Measurements from ENCODE around the gene TP53TG5. TPM values are rescaled to one million over a fixed set of nuclear protein-coding genes. Genes with fewer than 3 reads are reported as not detected.

TP53TG5 gene
- total RNA-seq, 8 experiments from 2014 or later, result 0.81 to 1.8 (median 1.3) TPM

DNA sequence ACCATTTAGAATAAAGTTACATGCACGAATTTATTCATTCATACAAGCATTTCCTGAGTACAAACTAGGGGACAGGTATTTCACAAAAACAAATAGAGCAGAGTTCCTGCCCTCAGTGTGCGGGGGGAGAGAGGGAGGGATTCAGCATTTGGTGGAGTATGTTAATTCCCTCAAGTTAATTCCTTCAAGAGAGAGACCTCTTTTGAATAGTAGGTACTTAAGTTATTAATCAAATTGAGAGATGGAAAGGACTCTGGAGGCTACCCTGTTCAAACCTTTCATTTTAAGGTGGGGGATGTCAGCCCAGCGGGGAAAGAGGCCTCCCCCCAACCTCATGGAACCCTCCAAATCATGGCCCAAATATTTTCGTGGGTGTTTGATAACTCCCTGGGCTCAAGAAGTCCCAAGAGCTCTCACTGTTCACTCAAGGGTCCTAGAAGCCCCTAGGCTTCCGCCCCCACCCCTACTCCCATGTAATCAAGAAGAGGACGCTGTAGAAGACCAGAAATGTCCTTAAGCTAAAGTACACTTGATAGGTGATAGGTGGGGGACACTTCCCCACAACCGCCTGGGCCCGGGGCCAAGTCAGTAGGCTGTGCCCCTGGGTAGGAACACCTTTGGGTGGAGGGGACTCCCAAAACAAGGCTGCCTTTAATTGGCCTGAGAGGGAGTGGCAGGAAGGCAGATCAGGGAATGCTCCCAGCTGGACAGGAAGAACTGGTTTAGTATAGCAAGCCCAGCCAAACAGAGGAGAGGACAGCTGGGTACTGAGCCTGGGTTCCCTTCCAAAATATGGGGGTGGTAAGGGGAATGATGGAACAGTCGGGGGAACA is 32.8 kb downstream of the TP53TG5 start:
- in situ Hi-C loops (cut with MboI; ENCODE audit: low pct_unique_long_range_greater_than_20kb in 2 of 9, low sequenced_read_pairs in 9 of 9, unreplicated experiment in 9 of 9), result no loop called here
- Histone ChIP-seq H3K27ac (no peak overlapping the region), H3K4me1 (replicated peaks in 1 of 2) (peaks cover 12 to 42% of the 10 kb centered on the region in 2 donors), H3K4me3 (no peak overlapping the region)
- WGBS, 10 experiments, result 38 to 86% (median 66%) methylated on average over 1 to 7 of the region's 9 CpGs; no CpG with 5 or more reads in 2 of the 10 experiments
- ATAC-seq (replicated peaks in 6 of 8), result no peak

- in situ Hi-C loops (cut with MboI; ENCODE audit: low pct_unique_long_range_greater_than_20kb in 2 of 9, low sequenced_read_pairs in 9 of 9, unreplicated experiment in 9 of 9), result no loop called here
- Histone ChIP-seq H3K4me3 (no peak overlapping the region), H3K27ac (no peak overlapping the region), H3K4me1 (replicated peaks in 1 of 2) (peaks cover 12 to 42% of the 10 kb centered on the region in 2 donors)
- ATAC-seq (replicated peaks in 6 of 8), result peak in 7 of 8 experiments; percentile 7 to 65 (median 32)
- 10 to 100% (median 49%) methylated on average over 1 to 7 of the region's 9 CpGs; no CpG with 5 or more reads in 2 of the 10 experiments for WGBS, 10 experiments
Measured at GRCh38 chr20:45344168-45344860, 33.8 kb downstream of the TP53TG5 start.

GRCh38 chr20:45343532-45344167 is 34.5 kb downstream of the TP53TG5 start:
- 56 to 80% (median 60%) methylated on average over 2 to 3 of the region's 6 CpGs; no CpG with 5 or more reads in 5 of the 10 experiments for WGBS, 10 experiments

DNA sequence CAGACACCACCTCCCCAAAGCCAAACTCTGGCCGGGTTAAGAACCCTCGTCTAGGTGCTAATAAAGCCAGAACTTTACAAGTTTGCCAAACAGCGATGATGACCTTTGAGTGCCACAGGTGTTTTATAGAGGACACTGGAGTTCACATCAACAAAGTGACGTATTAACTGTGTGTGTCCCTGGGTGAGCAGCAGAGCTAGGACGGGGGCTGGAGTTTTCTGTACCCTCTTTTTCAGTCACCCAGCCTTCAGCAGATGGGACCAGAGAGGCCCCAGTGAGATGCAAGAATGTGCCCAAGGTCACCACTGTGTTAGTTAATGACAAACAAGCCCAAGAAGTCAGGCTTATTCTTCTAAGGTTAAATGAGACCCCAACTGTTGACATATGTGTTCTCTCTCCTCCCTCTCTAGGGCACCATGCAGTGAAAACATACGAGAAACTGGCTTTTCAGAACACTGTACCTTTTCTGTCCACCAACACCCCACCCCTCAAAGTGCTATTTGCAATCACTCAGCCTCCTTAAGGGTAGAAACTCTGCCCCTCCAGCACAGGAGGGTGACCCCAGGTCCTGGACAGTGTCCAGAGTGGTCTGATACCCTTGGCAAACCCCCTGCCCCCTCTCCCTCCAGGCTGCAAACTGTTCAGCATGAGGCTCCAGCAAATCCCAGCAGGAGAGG is 35.1 kb downstream of the TP53TG5 start:
- no peak for ATAC-seq (replicated peaks in 6 of 8)
- in situ Hi-C loops (cut with MboI; ENCODE audit: low pct_unique_long_range_greater_than_20kb in 2 of 9, low sequenced_read_pairs in 9 of 9, unreplicated experiment in 9 of 9), result no loop called here
- 42 to 100% (median 58%) methylated on average over 1 to 6 of the region's 6 CpGs; no CpG with 5 or more reads in 2 of the 10 experiments for WGBS, 10 experiments
- peaks cover 12 to 38% of the 10 kb centered on the region in 2 donors for H3K4me1 ChIP-seq (replicated peaks in 1 of 2)
- no peak overlapping the region for H3K4me3 ChIP-seq
- no peak overlapping the region for H3K27ac ChIP-seq

More at GRCh38 chr20:45343532-45344167, 34.5 kb downstream of the TP53TG5 start:
- no peak overlapping the region for H3K27ac ChIP-seq
- in situ Hi-C loops (cut with MboI; ENCODE audit: low pct_unique_long_range_greater_than_20kb in 2 of 9, low sequenced_read_pairs in 9 of 9, unreplicated experiment in 9 of 9), result no loop called here
- H3K4me1 ChIP-seq (replicated peaks in 1 of 2), result peaks cover 12 to 41% of the 10 kb centered on the region in 2 donors
- ATAC-seq (replicated peaks in 6 of 8), result peak in 3 of 8 experiments; percentile 4 to 35 (median 5)
- H3K4me3 ChIP-seq, result no peak overlapping the region

DNA sequence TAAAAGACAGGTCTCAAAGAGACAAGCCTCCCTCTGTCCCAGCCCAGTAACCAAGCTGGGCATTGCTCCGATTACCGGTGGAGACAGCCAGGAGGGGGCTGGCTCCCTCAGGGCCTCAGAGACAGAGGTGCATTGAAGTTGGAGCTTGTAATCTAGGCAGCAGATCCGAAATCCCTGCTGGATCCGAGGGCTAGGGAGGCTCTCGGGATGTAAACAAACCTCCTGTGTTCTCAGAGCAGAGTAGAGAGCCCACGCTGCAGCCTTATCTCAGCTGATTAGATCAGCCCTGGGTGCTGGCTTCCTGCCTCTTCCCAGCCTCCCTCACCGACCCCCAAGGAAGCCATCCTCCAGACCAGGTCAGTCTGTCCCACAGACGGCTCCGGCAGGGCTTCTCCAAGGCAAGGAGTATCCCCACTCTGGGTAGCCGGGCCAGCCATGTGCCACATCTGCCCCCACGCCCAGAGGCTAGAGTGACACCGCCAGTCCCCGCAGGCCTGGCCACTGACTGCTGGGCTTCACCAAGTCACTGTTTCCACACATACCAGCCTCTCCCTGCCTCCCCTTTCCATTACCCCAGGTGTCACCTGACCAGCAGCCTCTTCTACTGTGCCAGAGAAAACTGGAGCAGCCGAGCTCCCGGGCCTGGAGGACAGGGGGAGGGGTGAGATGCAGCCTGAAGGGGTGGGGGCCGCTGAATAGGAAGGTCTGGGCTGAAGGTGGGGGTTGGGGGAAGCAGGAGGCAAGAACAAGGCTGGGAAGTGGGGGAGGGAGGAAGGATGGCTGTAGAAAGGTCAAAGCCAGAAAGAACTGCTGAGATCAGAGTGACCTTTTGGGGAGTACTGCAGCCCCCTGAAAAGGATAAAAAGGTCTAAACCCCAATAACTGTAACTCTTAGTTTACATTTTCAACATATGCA is 35.9 kb downstream of the TP53TG5 start:
- peak overlapping the region in 1 of 5 donors; percentile 7 for H3K4me3 ChIP-seq
- H3K27ac ChIP-seq, result peak overlapping the region in 1 of 2 donors; percentile 70
- WGBS, 10 experiments, result 12 to 38% (median 30%) methylated on average over 3 to 5 of the region's 16 CpGs; no CpG with 5 or more reads in 7 of the 10 experiments
- in situ Hi-C loops (cut with MboI; ENCODE audit: low pct_unique_long_range_greater_than_20kb in 2 of 9, low sequenced_read_pairs in 9 of 9, unreplicated experiment in 9 of 9), result no loop called here
- ATAC-seq (replicated peaks in 6 of 8), result peak; percentile 6 to 92 (median 80)
- peaks cover 12 to 35% of the 10 kb centered on the region in 2 donors for H3K4me1 ChIP-seq (replicated peaks in 1 of 2)

DNA sequence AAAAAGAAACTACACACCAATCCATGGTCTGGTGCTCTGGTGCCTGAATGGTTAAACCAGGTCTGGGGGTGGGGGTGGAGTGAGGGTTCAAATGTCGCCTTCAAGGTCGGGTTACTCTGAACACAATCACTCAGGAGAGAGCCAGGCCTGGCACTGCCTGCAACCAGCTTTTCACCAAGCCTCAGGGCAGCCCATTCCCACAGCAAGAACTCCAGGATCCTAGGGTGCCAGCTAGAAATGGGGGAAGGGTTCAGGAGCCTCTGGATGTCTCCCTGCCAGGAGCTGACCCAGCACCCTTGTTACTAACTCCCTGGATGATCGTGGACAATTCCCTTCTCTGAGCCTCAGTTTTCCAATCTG is 36.6 kb downstream of the TP53TG5 start:
- 60% methylated on average over 2 of the region's 3 CpGs; no CpG with 5 or more reads in 9 of the 10 experiments for WGBS, 10 experiments
- Histone ChIP-seq H3K27ac (peak overlapping the region in 1 of 2 donors; percentile 70), H3K4me3 (no peak overlapping the region), H3K4me1 (replicated peaks in 1 of 2) (peaks cover 12 to 29% of the 10 kb centered on the region in 2 donors)
- ATAC-seq (replicated peaks in 6 of 8), result no peak
- in situ Hi-C loops (cut with MboI; ENCODE audit: low pct_unique_long_range_greater_than_20kb in 2 of 9, low sequenced_read_pairs in 9 of 9, unreplicated experiment in 9 of 9), result no loop called here

- in situ Hi-C loops (cut with MboI; ENCODE audit: low pct_unique_long_range_greater_than_20kb in 2 of 9, low sequenced_read_pairs in 9 of 9, unreplicated experiment in 9 of 9), result no loop called here
- H3K27ac ChIP-seq, result no peak overlapping the region
- H3K4me3 ChIP-seq, result no peak overlapping the region
- H3K4me1 ChIP-seq (replicated peaks in 1 of 2), result peaks cover 12 to 29% of the 10 kb centered on the region in 2 donors
- 17 to 86% (median 29%) methylated on average over 1 of the region's 1 CpG; no CpG with 5 or more reads in 5 of the 10 experiments for WGBS, 10 experiments
- ATAC-seq (replicated peaks in 6 of 8), result no peak
Measured at GRCh38 chr20:45340951-45341350, 37.2 kb downstream of the TP53TG5 start.

DNA sequence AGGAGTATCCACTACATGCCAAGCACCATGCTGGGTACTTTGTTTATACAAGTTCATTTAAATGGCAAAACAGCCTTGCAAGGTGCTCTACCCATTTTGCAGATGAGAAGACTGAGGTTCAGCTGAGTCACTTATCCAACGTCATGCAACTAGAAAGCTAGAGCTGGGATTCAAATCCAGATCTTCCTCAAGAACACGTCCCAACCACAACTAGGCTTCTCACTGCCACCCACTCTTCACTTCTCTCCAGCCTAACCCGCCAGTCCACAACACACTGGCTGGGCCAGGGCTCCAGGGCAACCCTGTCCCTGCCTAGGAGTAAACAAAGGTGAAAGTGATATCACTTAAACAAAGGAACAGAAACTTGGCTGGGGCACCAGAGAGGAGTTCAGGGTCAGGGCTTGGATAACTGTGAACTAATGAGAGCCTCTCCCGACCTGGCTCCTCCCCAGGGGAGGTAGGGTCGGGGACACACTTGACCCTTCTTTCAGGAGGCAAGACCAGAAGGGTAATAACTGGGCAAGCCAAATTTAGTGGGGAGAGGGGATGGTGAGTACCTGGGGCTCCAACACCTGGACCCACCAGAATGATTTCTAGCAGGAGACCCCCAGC is 37.8 kb downstream of the TP53TG5 start:
- 70 to 100% (median 73%) methylated on average over 2 to 4 of the region's 5 CpGs; no CpG with 5 or more reads in 4 of the 10 experiments for WGBS, 10 experiments
- peaks cover 12 to 29% of the 10 kb centered on the region in 2 donors for H3K4me1 ChIP-seq (replicated peaks in 1 of 2)
- no peak overlapping the region for H3K27ac ChIP-seq
- in situ Hi-C loops (cut with MboI; ENCODE audit: low pct_unique_long_range_greater_than_20kb in 2 of 9, low sequenced_read_pairs in 9 of 9, unreplicated experiment in 9 of 9), result no loop called here
- ATAC-seq (replicated peaks in 6 of 8), result no peak
- H3K4me3 ChIP-seq, result no peak overlapping the region

DNA sequence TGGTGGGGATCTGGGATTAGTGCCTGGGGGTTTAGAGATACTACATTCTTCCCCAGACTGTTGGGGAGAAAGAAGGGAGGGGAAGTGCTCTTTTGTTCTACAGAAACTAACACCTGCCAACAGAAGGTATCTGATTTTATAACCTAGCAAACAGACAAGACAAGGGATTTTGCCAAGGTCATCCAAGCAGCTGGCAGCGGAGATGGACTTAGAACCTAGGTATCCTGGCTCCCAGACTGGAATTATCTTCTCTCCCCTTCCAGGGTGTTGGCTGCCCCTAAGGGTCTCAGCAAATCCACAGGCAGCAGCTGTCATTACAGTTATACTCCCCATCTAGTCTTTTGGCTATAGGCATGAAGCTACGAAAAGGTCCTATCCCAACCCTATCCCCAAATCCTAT is 38.3 kb downstream of the TP53TG5 start:
- 100% methylated on average over 1 of the region's 2 CpGs; no CpG with 5 or more reads in 6 of the 10 experiments for WGBS, 10 experiments
- ATAC-seq (replicated peaks in 6 of 8), result no peak
- in situ Hi-C loops (cut with MboI; ENCODE audit: low pct_unique_long_range_greater_than_20kb in 2 of 9, low sequenced_read_pairs in 9 of 9, unreplicated experiment in 9 of 9), result no loop called here
- Histone ChIP-seq H3K4me3 (no peak overlapping the region), H3K4me1 (replicated peaks in 1 of 2) (peaks cover 12 to 29% of the 10 kb centered on the region in 2 donors), H3K27ac (no peak overlapping the region)

- no peak overlapping the region for H3K27ac ChIP-seq
- no peak overlapping the region for H3K4me3 ChIP-seq
- peaks cover 12 to 29% of the 10 kb centered on the region in 2 donors for H3K4me1 ChIP-seq (replicated peaks in 1 of 2)
- 61 to 93% (median 85%) methylated on average over 1 to 3 of the region's 6 CpGs; no CpG with 5 or more reads in 6 of the 10 experiments for WGBS, 10 experiments
- in situ Hi-C loops (cut with MboI; ENCODE audit: low pct_unique_long_range_greater_than_20kb in 2 of 9, low sequenced_read_pairs in 9 of 9, unreplicated experiment in 9 of 9), result no loop called here
- ATAC-seq (replicated peaks in 6 of 8), result no peak
Measured at GRCh38 chr20:45339084-45339483, 39.0 kb downstream of the TP53TG5 start.

All from motor neuron (in vitro differentiated cells).